Spleen (tissue), 7 donors: ENCODE data around the gene PTPRN2.

Experiments
- POLR2A ChIP-seq, 3 donors: fragments of 450-650 bp; IDR thresholded peaks; one replicate each; pipeline ENCODE4 v1.5.1; 2017; ENCODE audit warnings: antibody characterized with exemption in 3 of 3, mild to moderate bottlenecking in 1 of 3
- POLR2AphosphoS5 ChIP-seq, 3 donors: sonication (generic); formaldehyde crosslinking; IDR thresholded peaks; one replicate each; pipeline ENCODE4 v1.5.1; 2017; ENCODE audit warnings: antibody characterized with exemption in 3 of 3
- TF ChIP-seq, protein P1 (sequence below), 11 experiments: fragments of 200-600 bp in 7 of 11; fragments of 450-650 bp in 4 of 11; sonication (generic) in 4 of 11; IDR thresholded peaks in 8 of 11; conservative IDR thresholded peaks in 3 of 11; 1 replicate in 7 of 11; 2 replicates in 4 of 11; pipeline versions ENCODE4 v1.4.0 to v1.8.0; 2016 to 2021; ENCODE audit warnings: antibody characterized with exemption in 11 of 11, inconsistent platforms in 4 of 11, mild to moderate bottlenecking in 1 of 11
- donor health status: DM: no; HTN: no; CAD: no; lungs with moderate emphysema.
- donor health status: DM: no; HTN: no; CAD: no.
- donor health status: DM: no; HTN: no; CAD: no.

DNA sequence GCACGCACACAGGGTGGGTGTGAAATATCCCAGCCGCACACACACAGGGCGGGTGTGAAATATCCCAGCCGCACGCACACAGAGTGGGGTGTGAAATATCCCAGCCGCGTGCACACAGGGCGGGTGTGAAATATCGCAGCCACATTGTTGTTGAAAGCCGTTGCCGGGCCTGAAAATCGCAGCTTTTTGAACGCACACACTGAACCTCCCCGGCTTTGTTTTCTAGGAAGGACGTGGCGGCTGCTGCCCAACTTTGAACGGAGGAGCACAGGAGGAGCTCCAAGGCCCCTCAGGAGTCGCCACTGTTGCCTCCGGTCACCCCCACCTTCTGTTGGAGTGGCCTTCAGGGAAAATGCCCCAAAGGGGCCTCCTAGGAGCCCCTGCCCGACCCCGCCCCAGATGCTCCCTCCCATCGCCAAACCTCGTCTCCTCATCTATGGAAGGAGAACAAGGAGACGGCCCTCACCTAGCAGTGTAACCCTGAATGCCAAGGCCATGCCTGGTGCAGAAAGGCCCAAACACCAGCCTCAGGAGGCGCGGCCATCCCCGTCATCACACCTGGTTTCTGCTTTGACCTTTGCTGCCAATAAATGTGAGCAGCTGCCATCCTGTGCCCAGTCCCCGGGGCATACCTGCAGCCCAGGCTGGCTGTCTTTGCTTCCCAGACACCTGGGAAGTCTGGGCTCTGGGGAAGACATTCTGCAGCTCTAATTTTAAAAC lies 318.6 kb downstream of the PTPRN2 start:
- TF ChIP-seq, protein P1, sequence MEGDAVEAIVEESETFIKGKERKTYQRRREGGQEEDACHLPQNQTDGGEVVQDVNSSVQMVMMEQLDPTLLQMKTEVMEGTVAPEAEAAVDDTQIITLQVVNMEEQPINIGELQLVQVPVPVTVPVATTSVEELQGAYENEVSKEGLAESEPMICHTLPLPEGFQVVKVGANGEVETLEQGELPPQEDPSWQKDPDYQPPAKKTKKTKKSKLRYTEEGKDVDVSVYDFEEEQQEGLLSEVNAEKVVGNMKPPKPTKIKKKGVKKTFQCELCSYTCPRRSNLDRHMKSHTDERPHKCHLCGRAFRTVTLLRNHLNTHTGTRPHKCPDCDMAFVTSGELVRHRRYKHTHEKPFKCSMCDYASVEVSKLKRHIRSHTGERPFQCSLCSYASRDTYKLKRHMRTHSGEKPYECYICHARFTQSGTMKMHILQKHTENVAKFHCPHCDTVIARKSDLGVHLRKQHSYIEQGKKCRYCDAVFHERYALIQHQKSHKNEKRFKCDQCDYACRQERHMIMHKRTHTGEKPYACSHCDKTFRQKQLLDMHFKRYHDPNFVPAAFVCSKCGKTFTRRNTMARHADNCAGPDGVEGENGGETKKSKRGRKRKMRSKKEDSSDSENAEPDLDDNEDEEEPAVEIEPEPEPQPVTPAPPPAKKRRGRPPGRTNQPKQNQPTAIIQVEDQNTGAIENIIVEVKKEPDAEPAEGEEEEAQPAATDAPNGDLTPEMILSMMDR (IDR thresholded peaks at IDR 0.05 in 8 of 11, conservative IDR thresholded peaks at IDR 0.05 in 3 of 11) = no peak
- no peak for TF ChIP-seq POLR2AphosphoS5 (IDR thresholded peaks at IDR 0.05)
- no peak for TF ChIP-seq POLR2A (IDR thresholded peaks at IDR 0.05)
